Measurements from ENCODE around the gene ZBTB22.
"Not testable (repeated sequence)": the region's sequence is repeated elsewhere in the genome, so short reads cannot be mapped to it uniquely, and the experiment has no call there.

Gene ZBTB22

GRCh38 chr6:33297956-33298772 lies 19.4 kb downstream of the ZBTB22 start:
- DNase-seq, result peak; percentile 61

DNA sequence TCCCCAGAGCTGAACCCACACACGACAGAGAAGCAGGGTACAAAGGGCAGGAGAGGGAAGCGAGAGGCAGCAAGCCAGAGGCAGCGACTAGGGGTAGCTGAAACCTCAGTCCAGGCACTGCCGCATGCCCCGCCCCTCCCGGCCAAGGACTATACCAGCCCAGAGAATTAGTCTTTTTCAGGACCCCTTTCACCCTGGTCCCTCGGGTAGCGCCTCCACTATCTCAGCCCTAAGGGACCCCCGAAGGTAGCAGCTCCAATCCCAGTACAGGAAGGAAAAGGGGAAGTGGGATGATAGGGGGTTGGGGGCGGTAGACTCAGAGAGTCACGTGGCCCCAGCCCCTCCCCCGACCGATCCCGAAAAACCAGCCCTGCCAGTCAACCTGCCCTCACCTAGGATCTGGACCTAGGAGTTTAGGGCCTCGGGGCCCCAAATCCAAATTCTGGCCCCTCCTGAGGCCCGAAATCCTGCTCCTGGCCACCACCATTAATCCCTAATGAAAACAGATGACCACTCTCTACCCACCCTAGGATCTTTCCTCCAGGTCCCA lies 20.1 kb downstream of the ZBTB22 start:
- DNase-seq, result peak; percentile 28

- DNase-seq, result no peak
These were observed 20.6 kb downstream of the ZBTB22 start for GRCh38 chr6:33296797-33297405.

GRCh38 chr6:33295621-33296369 lies 21.7 kb downstream of the ZBTB22 start:
- DNase-seq, result no peak

- no peak for DNase-seq
These were observed 23.3 kb downstream of the ZBTB22 start for GRCh38 chr6:33294086-33294823.

DNA sequence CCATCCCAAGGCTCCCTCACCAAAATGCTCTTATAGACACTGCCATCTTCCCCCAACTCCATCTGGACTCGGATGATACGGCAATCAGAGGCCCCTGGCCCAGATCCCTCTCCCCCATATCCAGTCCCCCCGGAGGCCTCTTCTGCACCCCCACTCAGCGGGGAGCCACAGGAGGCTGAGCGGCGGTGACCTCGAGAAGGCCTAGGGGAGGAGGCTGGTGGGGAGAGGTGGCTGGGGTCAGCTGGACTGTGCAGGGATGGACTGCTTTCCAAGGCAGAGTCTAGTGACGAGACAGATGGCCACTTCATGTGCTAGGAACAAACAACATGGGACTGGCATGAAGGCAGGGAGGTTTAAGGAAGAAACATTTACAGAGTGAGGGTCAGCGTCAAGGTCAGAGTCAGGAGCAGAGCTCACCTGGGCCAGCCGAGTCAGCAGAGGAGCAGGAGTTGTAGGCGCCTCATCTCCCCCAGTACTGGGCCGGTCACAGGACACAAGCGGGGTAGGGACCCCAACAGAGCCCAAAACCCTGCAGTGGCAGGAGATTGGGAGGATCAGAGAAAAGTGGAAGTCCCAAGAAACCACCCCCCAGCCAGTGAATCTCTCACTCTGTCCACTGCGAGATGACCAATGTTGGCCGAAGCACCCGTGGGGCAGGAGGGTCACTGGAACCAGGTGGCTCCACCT lies 24.4 kb downstream of the ZBTB22 start:
- DNase-seq, result no peak

GRCh38 chr6:33290459-33290858 lies 27.1 kb downstream of the ZBTB22 start:
- no peak for DNase-seq

GRCh38 chr6:33289784-33290315 lies 27.7 kb downstream of the ZBTB22 start:
- no peak for DNase-seq

GRCh38 chr6:33288921-33289783 lies 28.4 kb downstream of the ZBTB22 start, which contains the start of the genes PFDN6 and WDR46:
PFDN6 (plus strand) TSS chr6:33289601; CDS start chr6:33289857, 256 bp downstream.
WDR46 (minus strand) TSS chr6:33289239; CDS start chr6:33289170, 69 bp downstream.
- peak; percentile 91 for DNase-seq

- no peak for DNase-seq
These were observed 29.2 kb downstream of the ZBTB22 start for GRCh38 chr6:33288141-33288920.

GRCh38 chr6:33286946-33287914 lies 30.3 kb downstream of the ZBTB22 start:
- no peak for DNase-seq

DNA sequence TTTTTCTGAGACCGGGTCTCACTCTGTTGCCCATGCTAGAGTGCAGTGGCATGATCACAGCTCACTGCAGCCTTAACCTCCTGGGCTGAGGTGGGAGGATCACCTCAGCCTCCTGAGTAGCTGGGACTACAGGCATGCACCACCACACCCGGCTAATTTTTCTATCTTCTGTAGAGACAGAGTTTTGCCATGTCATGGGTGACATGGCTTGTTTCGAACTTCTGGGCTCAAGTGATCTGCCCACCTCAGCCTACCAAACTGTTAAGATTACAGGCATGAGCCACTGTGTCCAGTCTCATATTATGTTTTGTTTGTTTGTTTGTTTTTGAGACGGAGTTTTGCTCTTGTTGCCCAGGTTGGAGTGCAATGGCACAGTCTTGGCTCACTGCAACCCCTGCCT lies 32.3 kb downstream of the ZBTB22 start:
- DNase-seq, result not testable (repeated sequence)

DNA sequence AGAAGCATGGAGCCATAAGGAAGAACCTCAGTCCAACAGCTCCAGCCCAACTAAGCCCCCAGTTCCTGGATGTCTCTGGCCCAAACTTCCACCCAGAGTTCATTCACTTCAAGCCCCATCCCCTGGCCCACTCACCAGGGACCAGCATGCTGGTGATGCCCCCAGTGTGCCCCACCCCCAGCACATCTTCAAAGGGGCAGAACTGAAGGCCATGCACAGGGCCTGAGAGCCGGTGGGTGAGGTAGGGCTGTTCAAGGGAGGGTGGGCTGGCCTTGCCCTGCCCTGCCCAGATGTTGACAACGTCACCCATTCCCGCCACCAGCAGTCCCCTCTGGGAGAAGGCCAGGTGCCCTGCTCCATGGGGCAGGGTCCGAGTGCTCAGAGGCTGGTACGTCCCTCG lies 37.0 kb downstream of the ZBTB22 start:
- no peak for DNase-seq

- peak; percentile 47 for DNase-seq
These were observed 37.5 kb downstream of the ZBTB22 start for GRCh38 chr6:33279971-33280511.

GRCh38 chr6:33279257-33279695 lies 38.3 kb downstream of the ZBTB22 start:
- DNase-seq, result no peak

GRCh38 chr6:33278810-33279209 lies 38.7 kb downstream of the ZBTB22 start:
- DNase-seq, result no peak

- no peak for DNase-seq
These were observed 39.2 kb downstream of the ZBTB22 start for GRCh38 chr6:33278392-33278741.

All from suppressor macrophage treated with lipopolysaccharide for 4 hours (primary cell).